ENCODE data around the gene ABCB10. TPM values are rescaled to one million over a fixed set of nuclear protein-coding genes. Genes with fewer than 3 reads are reported as not detected.

Gene ABCB10
- total RNA-seq, 1 donor from 2014 or later, result 16.4 TPM

GRCh38 chr1:229539863-229540506 is 18.5 kb downstream of the ABCB10 start:
- no peak overlapping the region for H3K4me3 Mint-ChIP-seq (ENCODE audit: unreplicated experiment)
- H3K9me3 ChIP-seq (ENCODE audit: insufficient read depth, low read depth, low read length), result no peaks in the 10 kb centered on the region
- H3K27me3 Mint-ChIP-seq (ENCODE audit: low read depth, unreplicated experiment), result no peaks in the 10 kb centered on the region
- H3K36me3 Mint-ChIP-seq (ENCODE audit: low read depth, unreplicated experiment), result peaks cover 16% of the 10 kb centered on the region
- H3K27ac ChIP-seq (ENCODE audit: low read depth, low read length), result no peak overlapping the region
- no peak overlapping the region for H3K9ac ChIP-seq (ENCODE audit: low read length)
- no peak for TF ChIP-seq CTCF (IDR thresholded peaks at IDR 0.05; ENCODE audit: insufficient read depth, low read depth, low read length)
- no peak for TF ChIP-seq EZH2 (IDR thresholded peaks at IDR 0.05; ENCODE audit: insufficient read depth, low read length)
- peaks cover 5% of the 10 kb centered on the region for H4K20me1 ChIP-seq (ENCODE audit: insufficient read depth, low read length)
- H3K79me2 ChIP-seq (ENCODE audit: insufficient read depth, low read length), result no peaks in the 10 kb centered on the region
- DNase-seq (ENCODE audit: low read depth), result no peak
- peaks cover 24% of the 10 kb centered on the region for H3K36me3 ChIP-seq (ENCODE audit: insufficient read depth, low read length)
- no peak for FAIRE-seq
- H3K4me1 Mint-ChIP-seq (ENCODE audit: low read depth, unreplicated experiment), result no peaks in the 10 kb centered on the region
- H3K9me3 Mint-ChIP-seq (ENCODE audit: unreplicated experiment), result no peaks in the 10 kb centered on the region
- H3K27me3 ChIP-seq (ENCODE audit: insufficient read depth, low read length), result no peaks in the 10 kb centered on the region
- H3K4me2 ChIP-seq (ENCODE audit: low read length), result no peak overlapping the region
- no peak overlapping the region for H3K4me3 ChIP-seq (ENCODE audit: insufficient read depth, low read depth, low read length)
- no peak overlapping the region for H3K27ac Mint-ChIP-seq (ENCODE audit: unreplicated experiment)
- no peaks in the 10 kb centered on the region for H3K4me1 ChIP-seq (ENCODE audit: insufficient read depth, low read length)
- H2AFZ ChIP-seq (ENCODE audit: low read depth, low read length), result no peak overlapping the region

GRCh38 chr1:229538945-229539344 is 19.6 kb downstream of the ABCB10 start:
- no peak overlapping the region for H3K4me2 ChIP-seq (ENCODE audit: low read length)
- H3K27me3 Mint-ChIP-seq (ENCODE audit: low read depth, unreplicated experiment), result no peaks in the 10 kb centered on the region
- DNase-seq (ENCODE audit: low read depth) (no peak), FAIRE-seq (no peak)
- H3K9ac ChIP-seq (ENCODE audit: low read length), result no peak overlapping the region
- TF ChIP-seq CTCF (IDR thresholded peaks at IDR 0.05; ENCODE audit: insufficient read depth, low read depth, low read length) (no peak), EZH2 (IDR thresholded peaks at IDR 0.05; ENCODE audit: insufficient read depth, low read length) (no peak)
- no peak overlapping the region for H3K27ac Mint-ChIP-seq (ENCODE audit: unreplicated experiment)
- H3K4me1 ChIP-seq (ENCODE audit: insufficient read depth, low read length), result no peaks in the 10 kb centered on the region
- H3K9me3 ChIP-seq (ENCODE audit: insufficient read depth, low read depth, low read length), result no peaks in the 10 kb centered on the region
- H3K27me3 ChIP-seq (ENCODE audit: insufficient read depth, low read length), result no peaks in the 10 kb centered on the region
- H3K4me3 ChIP-seq (ENCODE audit: insufficient read depth, low read depth, low read length), result no peak overlapping the region
- H2AFZ ChIP-seq (ENCODE audit: low read depth, low read length), result no peak overlapping the region
- H3K27ac ChIP-seq (ENCODE audit: low read depth, low read length), result no peak overlapping the region
- peaks cover 13% of the 10 kb centered on the region for H3K36me3 Mint-ChIP-seq (ENCODE audit: low read depth, unreplicated experiment)
- peaks cover 4% of the 10 kb centered on the region for H4K20me1 ChIP-seq (ENCODE audit: insufficient read depth, low read length)
- no peaks in the 10 kb centered on the region for H3K9me3 Mint-ChIP-seq (ENCODE audit: unreplicated experiment)
- no peaks in the 10 kb centered on the region for H3K4me1 Mint-ChIP-seq (ENCODE audit: low read depth, unreplicated experiment)
- peaks cover 24% of the 10 kb centered on the region for H3K36me3 ChIP-seq (ENCODE audit: insufficient read depth, low read length)
- no peak overlapping the region for H3K4me3 Mint-ChIP-seq (ENCODE audit: unreplicated experiment)
- H3K79me2 ChIP-seq (ENCODE audit: insufficient read depth, low read length), result no peaks in the 10 kb centered on the region

GRCh38 chr1:229537894-229538293 is 20.6 kb downstream of the ABCB10 start:
- Mint-ChIP-seq H3K27ac (ENCODE audit: unreplicated experiment) (no peak overlapping the region), H3K9me3 (ENCODE audit: unreplicated experiment) (no peaks in the 10 kb centered on the region), H3K27me3 (ENCODE audit: low read depth, unreplicated experiment) (no peaks in the 10 kb centered on the region), H3K4me1 (ENCODE audit: low read depth, unreplicated experiment) (no peaks in the 10 kb centered on the region), H3K36me3 (ENCODE audit: low read depth, unreplicated experiment) (peaks cover 14% of the 10 kb centered on the region), H3K4me3 (ENCODE audit: unreplicated experiment) (no peak overlapping the region)
- Histone ChIP-seq H3K27ac (ENCODE audit: low read depth, low read length) (no peak overlapping the region), H3K4me3 (ENCODE audit: insufficient read depth, low read depth, low read length) (no peak overlapping the region), H3K9me3 (ENCODE audit: insufficient read depth, low read depth, low read length) (no peaks in the 10 kb centered on the region), H4K20me1 (ENCODE audit: insufficient read depth, low read length) (no peaks in the 10 kb centered on the region), H3K36me3 (ENCODE audit: insufficient read depth, low read length) (peaks cover 24% of the 10 kb centered on the region), H3K4me1 (ENCODE audit: insufficient read depth, low read length) (no peaks in the 10 kb centered on the region), H3K9ac (ENCODE audit: low read length) (no peak overlapping the region), H3K4me2 (ENCODE audit: low read length) (no peak overlapping the region), H3K27me3 (ENCODE audit: insufficient read depth, low read length) (no peaks in the 10 kb centered on the region), H2AFZ (ENCODE audit: low read depth, low read length) (no peak overlapping the region), H3K79me2 (ENCODE audit: insufficient read depth, low read length) (no peaks in the 10 kb centered on the region)
- TF ChIP-seq CTCF (IDR thresholded peaks at IDR 0.05; ENCODE audit: insufficient read depth, low read depth, low read length) (no peak), EZH2 (IDR thresholded peaks at IDR 0.05; ENCODE audit: insufficient read depth, low read length) (no peak)
- DNase-seq (ENCODE audit: low read depth), result no peak
- no peak for FAIRE-seq

Data from astrocyte (in vitro differentiated cells and primary cell).